ENCODE measurements around the gene SLC37A1.

GRCh38 chr21:42583477-42584295, 70.0 kb downstream of the SLC37A1 start:
- TF ChIP-seq CTCF (IDR thresholded peaks at IDR 0.05; ENCODE audit: borderline replicate concordance, extremely low read depth, low read length, poor library complexity, severe bottlenecking) (no peak), EZH2 (IDR thresholded peaks at IDR 0.05; ENCODE audit: borderline replicate concordance, low read depth, low read length, severe bottlenecking) (no peak)
